Measurements from ENCODE around the gene GPR107.

The GPR107 gene

DNA sequence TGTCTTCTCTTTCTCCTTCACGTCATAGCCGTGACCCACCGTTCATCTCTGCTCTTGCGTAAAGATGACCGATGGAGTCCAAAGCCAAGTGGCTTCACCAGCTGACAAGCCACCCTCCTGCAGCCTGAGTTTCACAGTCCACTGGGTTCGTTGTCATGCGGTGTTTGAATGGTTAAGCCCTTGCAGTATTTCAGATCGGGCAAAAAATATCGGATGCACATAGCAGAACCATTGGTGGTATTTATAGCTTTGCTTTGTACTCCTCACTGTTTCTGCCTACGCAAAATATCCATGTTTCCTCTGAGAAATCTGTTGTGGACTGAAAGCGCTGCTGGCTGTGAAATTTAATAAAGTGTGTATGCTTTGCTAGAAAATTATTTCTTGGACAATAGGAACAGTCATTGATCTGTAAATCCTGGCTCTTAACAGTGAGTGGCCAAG, 84.0 kb downstream of the GPR107 start:
- DNase-seq (ENCODE audit: low spot score): peak; percentile 47

DNA sequence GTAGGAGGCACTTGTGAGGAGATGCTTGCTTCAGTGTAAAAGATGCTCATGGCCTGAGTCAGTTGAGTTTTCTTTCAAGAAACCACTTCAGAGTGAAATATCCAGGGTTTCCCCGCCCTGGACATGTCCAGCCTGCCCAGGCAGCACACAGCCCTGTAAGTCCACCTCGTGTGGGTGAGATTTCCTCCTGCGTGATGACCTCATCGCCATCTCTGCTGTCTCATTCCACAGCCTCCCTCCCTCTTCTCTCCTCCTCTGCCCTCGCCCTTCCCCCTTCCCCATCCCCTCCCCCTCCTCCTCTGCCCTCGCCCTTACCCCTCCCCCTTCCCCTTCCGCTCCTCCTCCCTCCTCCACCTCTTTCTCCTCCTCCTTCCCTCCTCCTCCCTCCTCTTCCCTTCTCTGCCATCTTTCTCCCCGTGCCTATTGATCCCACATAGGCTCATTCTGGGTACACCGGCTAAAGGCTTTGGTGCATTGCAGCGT, 84.5 kb downstream of the GPR107 start:
- DNase-seq (ENCODE audit: low spot score): peak; percentile 35

DNA sequence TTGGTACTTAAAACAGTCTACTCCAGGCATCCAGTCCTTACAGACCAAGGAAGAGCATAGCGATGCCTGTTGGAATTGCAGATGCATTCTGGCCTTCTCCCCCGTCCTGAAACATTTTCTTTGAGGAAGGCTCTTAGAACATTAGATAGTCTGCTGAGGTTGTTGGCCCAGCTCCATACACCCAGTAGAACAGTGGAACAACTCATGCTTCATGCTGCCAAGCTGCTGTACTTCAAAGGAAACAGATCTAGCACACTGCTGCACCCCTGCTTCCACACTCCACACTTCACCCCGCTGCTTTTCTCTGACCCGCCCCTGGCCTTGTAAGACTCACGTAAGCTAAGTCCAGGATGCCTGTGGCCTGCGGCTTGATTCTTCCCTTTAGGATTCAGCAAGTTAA, 85.1 kb downstream of the GPR107 start:
- peak; percentile 85 for DNase-seq (ENCODE audit: low spot score)

DNA sequence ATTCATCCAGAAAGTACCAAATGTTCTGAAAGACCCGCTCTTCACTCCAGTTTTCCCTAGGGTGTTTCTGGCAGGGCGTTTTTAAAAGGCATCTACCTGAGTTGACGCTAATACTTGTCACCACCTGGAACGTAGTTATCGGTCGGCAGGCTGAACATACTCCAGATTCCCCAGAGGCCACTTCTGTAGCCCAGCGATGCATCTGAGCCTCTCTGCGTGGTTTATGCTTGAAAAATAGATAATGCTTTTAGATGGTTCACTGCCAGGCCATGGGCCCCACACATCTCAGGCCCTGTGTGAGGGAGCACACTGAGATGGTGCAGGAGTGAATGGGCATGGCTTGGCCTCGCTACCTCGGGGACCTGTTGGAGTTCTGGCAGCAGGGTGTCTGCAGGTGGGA, 85.5 kb downstream of the GPR107 start:
- no peak for DNase-seq (ENCODE audit: low spot score)

DNA sequence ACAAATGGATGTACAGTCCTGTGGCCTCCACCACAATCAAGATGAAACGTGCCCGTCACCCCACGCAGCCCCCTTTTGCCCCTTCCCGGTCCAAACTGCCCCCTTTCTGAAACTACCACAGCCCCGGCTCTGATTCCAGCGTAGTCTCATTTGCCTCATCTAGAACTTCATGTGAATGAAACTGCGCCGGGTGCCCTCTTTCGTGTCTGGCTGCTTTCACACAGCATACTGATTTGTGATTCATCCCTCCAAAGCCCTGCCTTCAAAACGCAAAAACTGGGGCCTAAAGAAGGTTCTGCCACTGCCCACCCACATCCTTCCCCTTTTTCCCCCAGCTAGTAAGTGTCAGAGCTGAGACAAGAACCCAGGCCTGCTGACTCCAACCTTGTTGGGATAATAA, 87.0 kb downstream of the GPR107 start:
- peak; percentile 56 for DNase-seq (ENCODE audit: low spot score)

DNA sequence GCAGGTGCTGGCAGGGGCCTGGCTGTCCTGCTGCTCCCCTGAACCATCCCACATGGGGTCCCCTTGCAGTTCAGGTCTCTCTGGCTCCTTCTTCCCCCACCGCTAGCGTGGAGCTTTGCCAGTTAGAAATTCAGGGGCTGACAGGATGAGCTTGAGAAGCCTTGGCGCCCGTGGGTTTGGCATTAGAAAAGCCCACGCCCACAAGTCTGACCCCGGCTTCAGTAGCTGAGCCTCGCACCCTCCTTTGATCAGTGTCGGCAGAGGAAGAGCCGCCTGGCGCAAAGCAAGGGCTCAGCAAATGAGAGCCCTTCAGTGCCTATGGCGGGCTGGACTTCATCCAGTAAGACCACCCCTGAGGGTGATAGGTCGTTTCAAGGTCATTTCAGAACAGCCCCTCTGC, 88.3 kb downstream of the GPR107 start:
- no peak for DNase-seq (ENCODE audit: low spot score)

DNA sequence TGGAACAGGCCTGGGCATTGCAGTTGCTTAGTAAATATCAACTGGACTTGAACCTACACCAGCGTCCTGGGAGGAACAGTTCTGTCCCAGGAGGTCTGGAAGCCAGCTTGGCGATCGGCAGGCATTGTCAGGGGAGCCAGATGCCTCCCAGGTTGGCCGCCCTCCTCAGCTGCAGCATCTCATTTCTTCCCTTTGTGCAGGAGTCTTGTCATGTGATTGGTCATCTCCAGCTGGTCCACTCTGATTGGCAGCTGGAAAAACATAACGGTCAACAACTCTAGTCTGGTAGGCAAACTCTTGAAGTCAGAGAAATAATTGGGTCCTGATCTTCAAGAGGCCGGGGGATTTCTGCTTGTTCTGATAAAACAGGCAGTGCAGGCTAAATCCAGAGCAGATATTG, 88.9 kb downstream of the GPR107 start:
- DNase-seq (ENCODE audit: low spot score): no peak

DNA sequence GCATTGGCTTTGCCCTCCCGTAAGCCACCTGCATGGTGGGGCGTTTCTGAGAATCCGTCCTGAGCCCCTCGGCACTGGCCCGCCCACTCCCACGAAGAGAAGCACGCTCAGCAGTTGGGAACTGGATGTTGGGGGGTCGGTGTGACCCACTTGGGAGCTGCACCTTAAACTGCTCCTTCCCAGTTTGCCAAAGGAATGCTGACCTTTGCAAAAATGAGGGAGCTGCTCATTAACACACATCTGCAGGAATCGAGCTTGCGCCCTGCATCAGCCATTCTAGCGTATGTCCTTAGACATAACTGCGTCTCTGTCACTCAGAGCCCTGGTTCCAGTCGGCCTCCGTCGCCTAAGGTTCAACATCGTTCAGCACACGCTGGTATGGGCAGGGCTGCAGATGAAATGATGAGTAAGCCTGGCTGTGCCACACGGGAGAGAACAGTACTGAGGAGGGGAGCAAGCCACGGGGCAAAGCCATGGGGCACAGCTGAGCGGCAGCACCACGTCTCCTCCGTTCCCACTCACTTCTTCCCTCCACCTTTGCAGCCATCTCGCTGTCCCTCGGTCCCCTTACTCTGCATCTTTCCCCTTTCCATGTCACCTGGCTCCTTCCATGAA, 89.7 kb downstream of the GPR107 start:
- no peak for DNase-seq (ENCODE audit: low spot score)

DNA sequence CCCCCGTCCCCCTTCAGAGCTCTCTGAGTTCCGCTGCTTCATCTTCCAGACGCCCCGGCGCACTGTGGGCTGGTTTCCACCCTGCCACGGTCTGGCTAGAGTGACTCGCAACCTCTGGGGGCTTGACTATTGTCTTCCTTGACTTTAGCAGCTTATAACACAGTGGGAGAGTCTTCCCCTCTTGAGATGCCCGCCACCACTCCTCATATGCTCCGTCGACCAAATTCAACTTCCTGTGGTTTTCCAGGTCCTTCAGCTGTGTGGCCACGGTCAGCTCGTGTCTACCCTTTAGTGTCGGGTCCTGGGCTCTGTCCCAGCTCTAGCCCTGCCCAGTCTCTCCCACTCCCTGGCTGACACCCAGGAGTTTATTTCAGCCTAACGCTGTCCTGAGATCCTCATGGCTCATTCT, 90.3 kb downstream of the GPR107 start:
- no peak for DNase-seq (ENCODE audit: low spot score)

DNA sequence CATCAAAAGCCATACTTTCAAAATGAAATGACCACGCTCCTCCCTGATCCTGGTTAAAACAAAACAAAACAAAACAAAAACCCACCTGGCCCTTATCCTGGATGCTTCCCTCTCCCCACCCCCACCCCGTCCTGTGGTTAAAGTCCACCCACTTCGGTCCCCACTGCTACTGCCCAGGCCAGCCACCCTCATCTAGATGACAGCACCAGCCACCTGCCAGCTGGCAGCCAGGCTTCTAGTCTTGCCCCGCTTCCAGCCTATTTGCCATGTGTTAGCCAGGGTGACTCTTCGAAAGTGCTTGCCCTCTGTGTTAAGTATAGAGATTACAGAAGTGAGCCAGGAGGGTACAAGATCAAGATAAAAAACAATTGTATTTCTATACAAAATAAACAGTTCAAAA, 91.0 kb downstream of the GPR107 start:
- DNase-seq (ENCODE audit: low spot score): no peak

DNA sequence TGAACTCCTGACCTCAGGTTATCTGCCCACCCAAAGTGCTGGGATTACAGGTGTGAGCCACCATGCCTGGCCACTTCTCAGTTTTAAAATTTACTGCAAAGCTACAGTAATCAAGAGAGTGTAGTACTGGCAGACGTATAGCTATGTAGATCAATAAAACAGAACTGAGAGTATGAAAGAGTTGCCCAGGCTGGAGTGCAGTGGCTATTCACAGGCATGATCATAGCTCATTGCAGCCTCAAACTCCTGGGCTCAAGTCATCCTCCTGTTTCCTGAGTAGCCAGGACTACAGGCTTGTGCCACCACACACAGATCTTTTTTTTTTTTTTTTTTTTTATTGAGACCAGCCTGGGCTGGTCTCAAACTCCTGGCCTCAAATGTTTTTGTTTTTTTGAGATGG, 92.0 kb downstream of the GPR107 start:
- DNase-seq (ENCODE audit: low spot score): no peak

DNA sequence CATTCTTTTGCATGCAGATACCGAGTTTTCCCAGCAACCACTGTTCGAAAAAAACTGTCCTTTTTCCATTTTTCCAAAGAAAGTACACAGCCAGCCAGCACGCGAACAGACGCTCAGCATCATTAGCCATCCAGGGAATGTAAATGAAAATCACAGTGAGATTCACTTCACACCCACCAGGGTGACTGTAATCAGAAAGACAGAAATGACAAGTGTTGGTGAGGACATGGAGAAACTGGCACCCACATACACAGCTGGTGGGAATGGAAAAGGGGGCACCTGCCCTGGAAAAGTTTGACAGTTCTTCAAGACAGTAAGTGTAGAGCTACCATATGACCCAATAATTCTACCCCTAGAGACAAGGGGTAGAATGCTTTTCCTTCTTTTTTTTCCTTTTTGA, 93.5 kb downstream of the GPR107 start:
- no peak for DNase-seq (ENCODE audit: low spot score)

DNA sequence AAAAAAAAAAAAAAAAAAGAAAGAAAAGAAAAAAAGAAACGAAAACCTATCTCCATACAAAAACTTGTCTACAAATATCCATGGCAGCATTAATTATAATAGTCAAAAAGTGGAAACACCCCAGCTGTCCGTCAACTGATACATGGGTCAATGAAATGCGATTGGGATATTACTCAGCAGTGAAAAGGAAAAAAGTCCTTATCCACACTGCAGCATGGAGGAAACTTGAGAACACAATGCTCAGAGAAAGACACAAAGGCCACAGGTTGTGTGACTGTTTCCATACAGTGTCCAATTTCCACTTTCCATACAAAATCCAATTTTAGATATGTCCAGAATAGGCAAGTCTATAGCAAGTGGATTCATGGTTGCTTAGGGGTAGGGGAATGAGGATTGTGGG, 94.2 kb downstream of the GPR107 start:
- no peak for DNase-seq (ENCODE audit: low spot score)

DNA sequence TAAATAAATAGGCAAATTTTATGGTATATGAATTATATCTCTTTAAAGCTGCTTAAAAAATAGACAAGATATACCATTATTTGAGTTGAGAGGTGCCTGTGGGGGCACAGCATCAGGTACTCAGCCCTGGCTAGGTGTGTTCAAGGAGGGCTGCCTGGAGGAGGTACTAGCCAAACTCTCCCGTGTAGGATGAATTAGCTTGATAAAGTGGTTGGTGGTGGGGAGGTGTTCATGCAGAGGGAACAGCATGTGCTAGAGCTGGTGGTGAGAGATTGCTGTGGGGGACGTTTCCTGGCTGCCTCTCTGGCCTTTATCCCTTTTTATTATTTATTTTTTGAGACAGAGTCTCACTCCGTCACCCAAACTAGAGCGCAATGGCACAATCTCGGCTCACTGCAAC, 95.3 kb downstream of the GPR107 start:
- no peak for DNase-seq (ENCODE audit: low spot score)

DNA sequence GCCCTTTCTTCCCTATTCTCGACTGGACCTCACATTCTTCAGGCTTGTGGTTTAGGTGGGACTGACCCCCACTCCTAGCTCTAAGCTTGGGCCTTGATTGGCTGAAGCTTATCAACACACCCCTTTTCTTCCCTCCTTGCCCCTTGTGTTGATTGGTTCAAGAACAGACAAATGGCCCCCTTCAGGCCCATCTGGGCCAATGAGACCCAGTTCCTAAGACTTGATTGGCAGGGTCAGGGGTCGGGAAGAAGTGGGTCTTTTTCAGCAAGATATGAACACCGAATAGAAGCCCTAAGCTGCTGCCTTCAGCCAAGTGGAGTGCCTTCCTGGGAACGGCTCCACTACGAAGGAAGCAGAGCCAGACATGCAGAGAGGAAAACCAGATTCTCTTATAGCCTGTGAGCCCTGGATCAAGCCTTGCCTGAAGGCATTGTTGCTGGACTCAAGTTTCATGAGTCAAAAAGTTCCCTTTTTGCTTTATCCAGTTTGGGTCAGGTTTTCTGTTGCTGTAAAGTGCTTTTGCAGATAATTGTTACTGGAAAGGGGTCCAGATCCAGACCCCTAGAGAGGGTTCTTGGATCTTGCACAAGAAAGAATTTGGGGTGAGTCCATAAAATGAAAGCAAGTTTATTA, 96.1 kb downstream of the GPR107 start:
- no peak for DNase-seq (ENCODE audit: low spot score)

DNA sequence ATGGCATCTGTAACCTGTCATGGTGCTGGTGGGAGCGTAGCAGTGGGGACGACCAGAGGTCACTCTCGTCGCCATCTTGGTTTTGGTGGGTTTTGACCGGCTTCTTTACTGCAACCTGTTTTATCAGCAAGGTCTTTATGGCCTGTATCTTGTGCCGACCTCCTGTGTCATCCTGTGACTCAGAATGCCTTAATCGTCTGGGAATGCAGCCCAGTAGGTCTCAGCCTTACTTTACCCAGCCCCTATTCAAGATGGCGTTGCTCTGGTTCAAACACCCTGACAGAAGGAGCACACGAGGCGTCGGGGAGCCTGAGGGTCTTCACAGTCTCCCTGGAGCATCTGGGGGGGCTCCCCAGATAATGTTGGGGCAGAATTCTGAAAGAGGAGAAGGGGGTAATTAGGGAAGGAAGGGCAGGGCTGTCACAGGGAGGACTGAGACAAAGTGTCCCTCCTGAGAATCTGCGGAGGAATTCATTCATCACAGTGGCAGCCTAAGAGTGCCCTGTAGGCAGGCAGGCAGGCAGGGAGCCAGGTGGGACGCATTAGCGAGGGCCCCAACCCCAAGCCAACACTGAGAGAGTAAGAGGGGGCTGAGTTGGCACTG, 97.2 kb downstream of the GPR107 start:
- DNase-seq (ENCODE audit: low spot score): no peak

DNA sequence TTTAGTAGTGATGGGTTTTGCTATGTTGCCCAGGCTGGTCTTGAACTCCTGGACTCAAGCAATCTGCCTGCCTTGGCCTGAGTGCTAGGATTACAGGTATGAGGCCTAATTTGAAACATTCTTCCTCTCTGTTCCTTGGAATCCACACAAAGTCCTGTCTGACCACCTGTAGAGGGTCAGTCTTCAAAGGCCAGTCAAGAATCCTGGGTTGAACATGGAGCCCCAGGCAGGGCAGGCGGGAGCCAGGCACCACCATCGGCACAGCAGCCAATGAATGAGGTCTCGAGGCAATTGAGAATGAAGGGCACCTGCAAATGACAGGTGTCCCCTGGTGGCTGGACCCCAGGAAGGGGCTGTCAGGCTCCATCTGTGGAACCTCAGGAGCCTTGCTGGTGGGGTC, 101.1 kb downstream of the GPR107 start:
- DNase-seq (ENCODE audit: low spot score): no peak

DNA sequence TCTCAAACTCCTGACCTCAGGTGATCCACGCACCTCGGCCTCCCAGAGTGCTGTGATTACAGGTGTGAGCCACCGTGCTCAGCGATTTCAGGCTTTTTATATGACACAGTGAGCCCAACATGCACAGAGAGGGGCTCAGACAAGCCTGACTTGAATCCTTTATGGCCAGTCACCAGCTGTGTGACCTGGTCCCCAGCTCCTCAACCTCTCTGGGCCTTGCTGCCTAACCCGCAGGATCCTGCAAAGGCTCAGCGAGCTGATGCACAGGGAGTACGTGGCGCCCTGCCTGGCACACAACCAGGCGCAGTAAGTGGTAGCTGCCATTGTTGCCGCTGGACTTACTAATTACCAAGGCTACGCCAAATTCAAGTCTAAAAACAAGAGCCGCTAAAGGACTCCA, 101.9 kb downstream of the GPR107 start:
- no peak for DNase-seq (ENCODE audit: low spot score)

DNA sequence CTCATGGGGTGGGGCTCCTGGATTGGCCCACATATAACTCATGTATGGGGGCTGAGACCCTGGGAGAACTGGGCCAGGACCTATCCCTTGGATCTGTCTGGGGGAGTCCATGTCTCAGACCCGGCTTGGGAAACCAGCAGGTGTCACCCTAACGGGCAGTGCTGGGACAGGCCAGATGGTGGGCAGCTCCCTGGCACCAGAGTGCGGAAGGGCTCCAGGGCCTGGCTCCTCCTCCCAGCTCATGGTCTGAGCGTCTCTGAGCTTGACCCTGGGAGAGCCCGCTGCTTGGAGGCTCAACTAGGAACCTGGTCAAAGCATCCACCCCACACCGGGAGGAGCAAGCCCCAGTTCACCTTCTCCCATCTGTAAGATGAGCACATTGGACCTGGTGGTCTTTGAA, 103.0 kb downstream of the GPR107 start:
- DNase-seq (ENCODE audit: low spot score): peak; percentile 44

DNA sequence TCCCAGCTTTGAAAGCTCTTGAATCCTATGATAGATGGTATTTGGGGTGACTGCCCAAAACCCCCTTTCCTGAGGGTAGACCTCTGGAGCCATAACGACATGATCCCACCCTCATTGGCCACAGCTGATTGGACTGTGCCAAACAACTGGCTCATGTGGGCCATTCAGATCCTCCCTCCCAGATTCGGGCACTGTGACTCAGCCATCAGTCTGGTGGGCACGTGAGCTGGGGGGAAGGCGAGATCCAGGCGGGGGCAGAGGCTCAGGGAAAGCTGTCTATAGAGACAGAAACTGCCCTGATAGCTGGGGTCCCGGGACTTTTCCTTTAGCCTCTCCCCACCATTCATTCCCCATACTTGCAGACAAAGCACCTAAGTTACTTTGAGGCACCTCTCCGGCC, 103.4 kb downstream of the GPR107 start:
- no peak for DNase-seq (ENCODE audit: low spot score)

DNA sequence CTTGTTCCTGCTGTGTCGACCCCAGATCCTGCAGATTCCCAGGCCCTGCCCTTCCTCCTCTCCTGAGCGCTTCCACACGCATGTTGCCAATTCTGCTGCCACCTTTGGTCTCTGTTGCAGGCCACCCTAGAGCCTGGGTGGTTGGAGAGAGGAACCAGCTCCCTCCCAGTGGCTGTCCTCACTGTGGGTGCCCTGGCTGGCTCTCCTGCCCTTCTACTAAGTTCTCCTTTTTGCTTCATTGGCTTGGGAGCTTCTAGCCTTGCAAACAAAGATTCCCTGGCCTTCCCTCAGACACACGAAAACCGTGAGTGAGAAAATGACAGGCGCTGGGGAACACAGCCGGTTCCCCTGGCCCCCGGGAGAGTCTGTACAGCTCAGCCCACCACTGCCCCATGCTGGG, 104.3 kb downstream of the GPR107 start:
- DNase-seq (ENCODE audit: low spot score): no peak

DNA sequence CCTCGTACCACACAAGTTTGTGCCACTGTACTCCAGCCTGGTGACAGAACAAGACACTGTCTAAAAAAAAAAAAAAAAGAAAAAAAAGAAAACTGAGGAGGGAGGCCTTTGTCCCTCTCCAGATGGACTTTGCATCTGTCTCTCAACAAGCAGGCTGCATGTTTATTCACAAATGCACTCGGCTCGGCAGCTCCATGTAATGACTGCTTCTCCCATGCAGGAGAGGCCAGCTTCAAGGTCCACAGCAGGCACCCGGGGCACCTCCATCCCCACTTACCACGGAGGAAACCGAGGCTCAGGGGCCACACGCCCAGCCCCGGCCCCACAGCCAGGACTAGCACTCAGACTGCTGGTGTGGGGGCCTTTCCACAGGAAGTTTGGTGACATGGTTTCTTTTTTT, 105.4 kb downstream of the GPR107 start:
- DNase-seq (ENCODE audit: low spot score): no peak

DNA sequence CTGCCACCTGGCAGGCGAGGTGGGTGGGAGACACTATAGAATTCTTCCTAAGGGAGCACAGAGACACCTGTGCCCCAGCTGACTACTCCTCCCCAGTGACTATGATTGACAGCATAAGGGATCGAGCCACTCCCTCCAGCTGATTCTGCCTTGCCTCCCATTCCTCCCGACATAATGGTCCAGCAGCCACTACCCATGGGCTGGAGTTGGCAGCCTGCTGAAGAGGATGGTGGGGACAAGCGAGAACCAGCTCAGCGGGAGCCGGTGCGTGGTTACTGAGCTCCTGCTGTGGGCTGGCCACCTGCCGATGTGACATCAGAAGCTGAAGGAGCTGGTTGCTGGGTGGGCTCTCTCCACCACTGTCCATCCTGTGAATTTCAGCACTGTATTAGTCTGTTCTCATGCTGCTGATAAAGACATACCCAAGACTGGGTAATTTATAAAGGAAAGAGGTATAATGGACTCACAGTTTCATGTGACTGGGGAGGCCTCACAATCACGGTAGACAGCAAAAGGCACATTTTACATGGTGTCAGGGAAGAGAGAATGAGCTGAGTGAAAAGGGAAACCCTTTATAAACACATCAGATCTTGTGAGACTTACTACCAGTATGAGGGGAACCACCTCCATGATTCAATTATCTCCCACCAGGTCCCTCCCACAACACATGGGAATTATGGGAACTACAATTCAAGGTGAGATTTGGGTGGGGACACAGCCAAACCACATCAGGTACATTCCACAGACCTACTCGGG, 106.4 kb downstream of the GPR107 start:
- DNase-seq (ENCODE audit: low spot score): no peak

Data from Ammon's horn (tissue), 1 donor.